Measurements from ENCODE around the gene PARD6G.
A peak's percentile ranks its signal among the peaks of the same experiment; 100 is the strongest.

PARD6G gene

DNA sequence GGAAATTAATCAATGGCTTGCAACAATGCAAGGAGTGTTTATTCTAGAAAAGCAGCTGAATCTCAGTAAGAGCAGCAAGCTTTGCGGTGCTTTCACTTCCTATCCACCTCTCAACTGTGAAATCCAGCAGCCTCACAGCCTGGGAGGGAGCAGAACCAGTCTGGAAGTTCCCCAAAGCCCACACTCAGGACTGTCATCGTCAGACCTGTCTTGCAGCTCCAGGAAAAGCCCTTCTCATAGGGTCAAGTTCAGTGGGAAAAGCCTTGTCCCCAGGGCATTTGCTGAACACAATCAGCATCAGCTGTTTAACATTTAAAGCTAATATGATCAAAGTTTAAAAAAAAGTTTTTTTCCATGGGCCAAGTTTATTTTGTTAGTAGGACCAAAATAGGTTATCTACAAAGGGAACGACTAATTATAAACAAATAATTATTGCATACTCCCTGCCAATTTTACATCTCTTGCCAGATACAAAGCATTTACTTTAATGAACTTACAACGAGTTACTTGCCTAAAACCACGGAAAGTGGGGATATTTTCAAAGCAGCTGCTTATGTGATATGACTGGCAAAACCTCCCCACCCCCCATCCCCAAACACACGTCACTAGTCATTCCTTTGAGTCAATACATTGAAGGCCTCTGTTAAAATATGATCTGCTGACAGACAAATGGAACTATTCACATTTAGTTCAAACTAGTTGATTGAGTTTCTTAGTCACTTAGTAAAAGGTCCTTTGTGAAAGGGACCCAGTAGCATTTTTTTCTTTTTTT is 36.8 kb downstream of the PARD6G start:
- peak; percentile 28 for DNase-seq

DNA sequence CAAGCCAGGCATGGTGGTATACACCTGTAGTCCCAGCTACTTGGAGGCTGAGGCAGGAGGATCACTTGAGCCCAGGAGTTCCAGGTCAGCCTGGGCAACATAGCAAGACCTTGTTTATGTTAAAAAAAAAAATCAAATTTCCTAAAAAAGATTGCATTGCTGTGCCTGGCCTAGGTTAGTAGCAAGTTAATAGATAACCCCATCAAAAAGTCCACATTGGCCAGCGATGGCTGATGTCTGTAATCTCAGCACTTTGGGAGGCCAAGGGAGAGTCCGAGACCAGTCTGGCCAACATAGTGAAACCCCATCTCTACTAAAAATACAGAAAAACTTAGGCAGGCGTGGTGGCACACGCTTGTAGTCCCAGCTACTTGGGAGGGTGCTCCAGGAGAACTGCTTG is 38.7 kb downstream of the PARD6G start:
- no peak for DNase-seq

DNA sequence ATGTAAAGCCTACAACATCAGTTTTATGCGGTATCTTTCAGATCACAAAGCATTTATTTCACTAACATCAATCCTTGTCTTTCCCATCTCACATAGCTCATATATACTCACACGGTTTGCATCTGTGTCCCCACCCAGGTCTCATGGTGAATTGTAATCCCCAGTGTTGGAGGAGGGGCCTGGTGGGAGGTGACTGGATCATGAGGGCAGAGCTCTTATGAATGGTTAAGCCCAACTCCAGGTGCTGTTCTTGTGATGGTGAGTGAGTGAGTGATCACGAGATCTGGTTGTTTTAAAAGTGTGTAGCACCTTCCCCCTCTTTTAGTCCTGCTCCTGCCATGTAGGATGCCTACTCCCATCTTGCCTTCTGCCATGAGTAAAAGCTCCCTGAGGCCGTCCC is 42.0 kb downstream of the PARD6G start:
- DNase-seq: no peak

DNA sequence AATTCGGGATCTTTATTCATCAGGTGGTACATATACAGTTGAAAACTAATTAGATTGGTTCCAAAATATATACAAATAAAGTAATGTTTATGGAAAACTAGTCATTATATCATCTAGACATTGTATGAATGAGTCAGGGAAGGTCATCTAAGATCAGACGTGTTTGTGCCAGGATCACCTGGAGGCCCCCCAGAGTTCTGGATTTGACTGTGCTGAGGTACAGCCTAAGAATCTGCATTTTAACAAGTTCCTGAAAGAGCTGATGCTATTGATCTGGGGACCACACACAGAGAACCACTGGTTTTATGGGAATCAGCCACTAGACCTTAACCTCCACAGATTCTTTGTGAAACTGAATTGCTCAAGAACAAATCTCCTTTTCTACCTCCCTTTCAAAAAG is 43.2 kb downstream of the PARD6G start:
- no peak for DNase-seq

DNA sequence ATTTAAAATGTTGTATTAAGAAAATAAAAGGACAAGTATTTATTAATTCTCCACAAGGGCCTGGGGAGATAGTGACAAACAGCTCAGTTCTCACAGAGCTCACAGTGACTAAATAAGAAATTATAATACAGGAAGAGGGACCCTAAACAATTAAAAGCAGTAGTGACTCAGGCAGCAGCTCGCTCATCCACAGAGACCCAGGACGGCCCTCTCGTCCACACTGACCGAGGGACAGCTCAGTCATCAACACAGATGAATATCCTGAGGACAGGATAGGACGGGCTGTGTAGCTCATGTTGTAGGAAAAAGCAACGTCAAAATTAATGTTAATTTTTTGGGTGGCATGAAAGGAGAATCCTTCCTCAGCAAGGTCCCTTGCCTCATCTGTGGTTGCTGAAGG is 44.1 kb downstream of the PARD6G start:
- no peak for DNase-seq

DNA sequence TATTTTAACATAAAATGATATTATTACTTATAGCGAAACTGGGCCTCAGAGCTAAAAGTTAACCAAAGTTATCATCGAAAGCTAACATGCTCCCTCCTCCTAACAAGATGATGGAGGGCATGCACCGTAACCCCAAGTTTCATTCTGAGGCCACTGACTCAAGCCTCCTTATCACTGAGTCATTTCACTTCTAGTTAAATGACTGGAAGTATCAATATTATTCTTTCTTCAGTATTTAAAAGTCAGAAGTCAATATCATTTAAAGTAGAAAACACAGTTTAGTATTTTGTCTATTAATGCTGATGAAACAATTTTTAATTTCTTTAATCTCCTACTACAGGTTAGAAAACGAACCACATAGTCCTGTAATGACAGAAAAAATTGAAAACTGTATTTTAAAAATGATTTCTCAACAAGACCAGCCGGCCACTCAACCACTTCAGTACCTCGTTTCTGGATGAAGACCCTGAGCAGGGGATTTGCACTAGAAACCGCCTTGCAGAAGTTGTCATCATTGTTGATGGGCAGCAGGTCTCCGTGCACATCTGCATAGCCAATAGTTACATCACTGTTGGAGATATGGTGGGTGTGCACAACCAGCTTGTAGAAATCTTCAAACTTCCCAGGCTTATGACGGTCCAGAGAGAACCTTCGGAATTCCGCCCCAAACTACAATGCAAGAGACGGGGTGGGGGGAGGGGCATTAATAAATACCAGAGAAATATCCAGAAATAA is 44.9 kb downstream of the PARD6G start:
- no peak for DNase-seq

DNA sequence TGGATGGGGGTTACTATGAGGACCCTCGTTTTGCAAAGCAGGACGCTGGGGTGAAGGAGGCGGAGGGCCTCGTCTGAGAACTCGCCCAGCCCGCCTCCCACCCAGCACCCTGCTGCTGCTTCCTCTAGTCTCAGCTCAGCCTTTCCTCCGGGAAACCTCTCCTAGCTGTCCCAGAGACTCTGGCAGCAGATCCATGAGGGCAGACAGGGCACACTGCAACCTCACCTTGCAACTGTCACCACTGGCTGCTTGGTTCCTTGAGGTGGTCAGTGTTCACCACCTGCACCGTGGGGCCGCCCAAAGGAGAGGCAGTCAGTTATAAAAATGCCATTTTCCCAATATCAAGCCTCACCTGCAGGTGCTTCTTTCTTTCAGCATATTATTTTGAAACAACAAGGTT is 45.6 kb downstream of the PARD6G start:
- DNase-seq: no peak

DNA sequence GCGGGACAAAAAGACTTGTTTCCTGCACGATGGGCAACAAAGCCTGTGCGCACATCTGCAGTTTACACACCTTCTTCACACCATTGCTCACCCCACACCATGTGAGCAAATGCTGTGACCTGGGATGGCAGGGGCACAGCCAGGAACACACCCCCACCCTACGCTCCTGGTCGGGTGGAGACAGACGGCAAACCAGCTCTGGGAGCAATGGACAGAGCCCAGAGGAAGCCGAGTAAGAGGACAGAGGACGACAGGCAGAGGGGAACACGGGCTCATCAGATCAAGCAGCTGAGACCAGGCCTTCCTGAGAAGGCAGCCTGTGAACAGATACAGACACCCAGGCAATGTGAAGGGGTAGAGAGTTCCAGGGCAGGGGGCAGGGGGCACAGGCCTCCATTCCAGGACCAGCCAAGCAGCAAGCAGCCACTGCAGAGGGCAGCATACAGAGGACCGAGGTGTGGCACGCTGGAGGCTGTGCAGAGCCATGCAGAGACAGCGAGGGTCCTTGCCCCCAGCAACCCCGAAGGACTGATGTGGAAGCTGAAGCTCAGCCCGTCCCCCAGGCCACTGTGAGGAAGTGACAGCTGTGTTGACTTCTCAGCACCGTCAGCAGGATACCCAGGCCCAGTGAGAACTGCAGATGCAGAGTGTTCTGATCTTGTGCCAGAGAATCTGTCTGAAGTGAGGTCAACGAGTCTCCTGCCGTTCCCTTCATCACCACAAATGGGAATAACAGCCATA is 46.2 kb downstream of the PARD6G start:
- DNase-seq: peak; percentile 11

DNA sequence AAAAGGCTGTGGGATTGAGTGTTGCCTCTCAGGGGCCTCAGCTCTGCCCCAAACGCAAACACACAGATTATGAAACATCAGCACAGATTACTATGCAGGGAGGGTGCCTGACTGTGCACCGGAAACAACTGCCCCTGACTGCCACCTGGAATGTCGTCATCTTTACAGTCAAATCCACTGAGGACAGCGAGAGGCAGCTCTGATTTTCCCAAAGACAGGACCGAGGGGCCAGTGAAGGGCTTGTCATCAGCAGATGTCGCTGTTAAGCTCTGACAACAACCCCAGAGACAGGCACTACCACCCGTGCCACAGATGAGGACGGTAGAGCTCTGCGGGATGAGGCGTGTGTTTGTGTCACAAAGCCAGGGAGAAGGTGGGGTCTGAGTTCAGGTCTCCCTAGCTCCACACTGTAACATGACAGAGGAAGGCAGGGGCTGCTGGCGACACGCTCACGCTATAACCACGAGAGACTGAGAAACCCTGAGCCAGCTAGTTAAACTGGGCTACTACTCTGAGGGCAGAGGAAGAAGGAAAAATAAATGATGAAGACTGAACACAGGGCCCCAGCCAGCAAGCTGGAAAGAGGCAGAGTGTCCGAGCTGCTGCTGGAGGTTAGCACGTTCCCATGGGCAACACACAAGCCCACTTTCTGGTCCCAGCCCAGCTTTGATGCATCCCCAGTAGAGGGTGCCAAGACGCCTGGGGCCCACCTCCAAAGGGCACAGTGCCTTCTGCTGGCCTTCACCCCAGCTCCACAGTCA is 47.0 kb downstream of the PARD6G start:
- DNase-seq: peak; percentile 12

DNA sequence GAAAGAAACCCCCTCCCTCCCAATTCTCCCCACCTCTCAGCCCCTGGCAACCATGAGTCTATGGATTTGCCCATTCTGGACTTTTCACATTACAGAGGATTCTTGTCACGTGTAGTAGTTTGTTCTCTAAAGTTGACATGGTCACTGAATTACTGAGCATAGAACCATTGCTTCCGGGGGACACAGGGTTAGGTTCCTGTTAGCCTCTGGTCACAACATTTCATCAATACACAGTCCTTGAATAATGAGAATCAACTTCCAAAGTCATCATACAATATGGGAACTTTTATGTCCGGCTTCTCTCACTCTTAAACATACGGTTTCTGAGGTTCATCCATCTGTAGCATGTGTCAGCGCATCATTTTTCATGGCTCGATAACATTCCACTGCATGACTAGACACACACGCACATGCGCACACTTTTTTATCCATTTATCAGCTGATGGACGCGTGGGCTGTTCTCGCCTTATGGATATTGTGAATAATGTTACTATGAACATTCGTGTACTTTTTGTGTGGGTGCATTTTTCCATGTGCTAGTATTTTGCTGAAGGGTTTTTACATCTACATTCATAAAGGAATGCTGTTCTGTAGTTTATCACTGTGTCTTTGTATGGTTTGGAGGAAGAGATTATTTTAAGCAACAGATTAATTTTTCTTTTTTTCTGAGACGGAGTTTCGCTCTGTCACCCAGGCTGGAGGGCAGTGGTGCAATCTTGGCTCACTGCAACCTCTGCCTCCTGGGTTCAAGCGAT is 48.1 kb downstream of the PARD6G start:
- no peak for DNase-seq

DNA sequence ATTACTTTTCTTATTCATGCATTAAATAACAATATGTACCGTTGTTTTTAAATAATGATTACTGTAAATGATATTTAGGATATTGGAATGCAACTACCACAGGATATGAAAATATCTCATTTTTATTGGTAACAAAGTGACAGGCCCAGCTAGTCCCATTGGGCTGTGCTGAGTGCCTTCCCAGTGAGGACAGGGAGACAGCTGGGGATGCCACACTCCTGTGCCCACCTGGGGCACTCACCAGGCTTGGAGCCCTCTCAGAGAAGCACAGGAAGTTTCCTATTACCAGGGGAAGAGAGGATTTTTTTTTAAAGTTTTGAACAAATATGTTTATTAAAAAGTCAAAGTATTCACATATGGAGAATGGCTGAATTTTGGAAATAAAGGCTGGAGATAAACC is 48.9 kb downstream of the PARD6G start:
- DNase-seq: no peak

DNA sequence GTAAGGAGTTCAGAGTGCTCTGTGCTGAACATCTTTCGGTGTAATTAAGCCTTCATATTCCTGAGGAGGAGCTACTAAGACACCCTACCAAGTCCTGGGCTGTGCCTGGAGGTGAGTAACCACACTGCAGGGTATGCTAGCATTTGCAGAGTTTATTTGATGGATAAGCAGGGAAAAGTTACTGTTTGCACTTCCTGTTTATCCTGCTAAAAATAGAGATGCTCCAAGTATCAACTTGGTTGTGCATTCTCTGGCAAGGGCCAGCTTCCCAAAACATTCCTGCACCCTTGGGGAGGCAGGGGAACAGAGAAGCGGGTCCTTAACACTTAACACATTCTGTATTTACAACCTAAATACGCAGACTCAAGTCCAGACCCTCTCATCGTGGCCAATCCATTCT is 49.8 kb downstream of the PARD6G start:
- DNase-seq: no peak

DNA sequence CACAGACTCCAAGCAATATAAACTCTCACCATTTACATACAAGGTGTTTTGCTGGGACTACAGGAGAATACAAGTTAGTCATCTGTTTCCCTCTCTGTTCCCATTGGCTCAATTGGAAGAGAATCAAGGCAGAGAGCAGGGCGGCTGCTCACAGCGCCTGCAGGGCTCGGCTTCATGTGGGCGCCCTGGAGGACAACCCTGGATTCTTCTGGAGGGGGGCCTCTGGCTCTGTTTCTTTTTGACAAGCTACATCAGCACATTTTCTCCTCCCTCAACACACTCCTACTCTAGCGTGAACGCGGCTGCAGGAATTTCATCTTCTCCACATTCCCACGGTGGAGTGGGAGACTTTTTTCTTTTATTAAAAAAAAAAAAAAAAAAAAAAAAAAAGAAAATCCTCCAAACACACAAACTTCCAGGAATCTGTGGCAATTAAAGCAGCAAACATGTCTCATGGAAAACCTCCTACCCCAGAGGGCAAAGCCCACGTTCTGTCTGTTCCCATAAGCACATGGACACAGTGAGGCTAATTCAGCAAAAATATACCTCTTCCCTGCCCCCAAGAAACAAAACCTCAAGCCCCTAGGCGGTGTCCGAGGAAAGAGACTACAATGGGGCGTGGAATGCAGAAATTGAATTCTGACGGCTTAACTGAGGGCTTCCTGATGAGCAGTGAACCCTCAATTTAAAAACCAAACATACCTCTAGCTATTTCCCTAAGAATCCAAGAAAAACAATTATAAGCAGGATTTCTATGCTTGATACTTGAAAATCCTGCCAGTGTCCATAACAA is 50.6 kb downstream of the PARD6G start:
- DNase-seq: peak; percentile 45

DNA sequence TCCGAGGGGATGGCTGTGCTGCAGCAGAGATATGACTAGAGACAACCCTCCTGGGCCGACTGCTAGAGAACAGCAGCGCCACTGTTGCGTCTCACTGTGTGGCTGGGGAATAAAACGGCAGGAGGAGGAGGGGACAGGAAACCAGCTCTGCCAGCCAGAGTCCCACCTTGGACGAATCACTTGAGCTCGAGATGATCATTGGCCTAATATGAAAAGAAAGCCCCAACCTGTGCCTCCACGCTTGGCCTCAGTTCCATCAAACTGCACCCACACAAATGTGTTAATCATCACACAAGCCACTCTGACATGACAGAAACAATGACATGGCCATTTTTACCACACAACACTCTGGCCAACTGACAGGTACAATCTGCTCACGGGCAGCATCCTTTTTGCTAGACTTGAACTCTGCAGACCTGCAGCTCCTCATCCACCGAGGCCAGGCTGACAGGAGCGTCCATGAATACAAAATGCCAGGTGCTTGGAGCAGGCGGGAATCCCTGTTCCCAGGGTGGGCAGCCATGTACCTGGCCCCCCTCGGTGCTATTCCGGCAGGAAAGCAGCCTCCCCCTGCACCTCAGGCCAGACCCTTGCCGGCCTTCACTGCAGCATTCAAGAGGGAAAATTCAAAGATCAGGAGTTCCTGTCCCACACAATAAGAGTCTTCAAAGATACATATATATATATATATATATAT is 52.3 kb downstream of the PARD6G start:
- DNase-seq: no peak

DNA sequence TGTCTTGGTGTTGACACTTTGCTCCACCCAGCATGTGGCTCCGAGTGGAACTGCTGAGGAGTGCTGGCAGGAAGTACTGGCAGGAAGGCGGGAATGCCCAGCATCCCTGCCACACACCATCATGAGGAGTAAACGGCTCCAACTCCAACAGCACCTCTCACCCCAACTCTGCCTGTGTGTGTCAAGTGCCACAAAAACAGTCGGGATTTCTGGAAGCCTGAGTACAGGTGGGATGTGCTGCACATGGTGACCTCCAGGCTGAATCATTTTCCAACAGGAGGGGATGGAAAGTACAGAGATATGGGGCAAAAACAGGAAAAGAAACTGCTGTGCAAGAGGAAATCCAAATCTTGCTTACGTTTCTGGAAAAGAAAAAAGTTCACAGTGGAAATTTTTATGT is 53.6 kb downstream of the PARD6G start:
- DNase-seq: no peak

DNA sequence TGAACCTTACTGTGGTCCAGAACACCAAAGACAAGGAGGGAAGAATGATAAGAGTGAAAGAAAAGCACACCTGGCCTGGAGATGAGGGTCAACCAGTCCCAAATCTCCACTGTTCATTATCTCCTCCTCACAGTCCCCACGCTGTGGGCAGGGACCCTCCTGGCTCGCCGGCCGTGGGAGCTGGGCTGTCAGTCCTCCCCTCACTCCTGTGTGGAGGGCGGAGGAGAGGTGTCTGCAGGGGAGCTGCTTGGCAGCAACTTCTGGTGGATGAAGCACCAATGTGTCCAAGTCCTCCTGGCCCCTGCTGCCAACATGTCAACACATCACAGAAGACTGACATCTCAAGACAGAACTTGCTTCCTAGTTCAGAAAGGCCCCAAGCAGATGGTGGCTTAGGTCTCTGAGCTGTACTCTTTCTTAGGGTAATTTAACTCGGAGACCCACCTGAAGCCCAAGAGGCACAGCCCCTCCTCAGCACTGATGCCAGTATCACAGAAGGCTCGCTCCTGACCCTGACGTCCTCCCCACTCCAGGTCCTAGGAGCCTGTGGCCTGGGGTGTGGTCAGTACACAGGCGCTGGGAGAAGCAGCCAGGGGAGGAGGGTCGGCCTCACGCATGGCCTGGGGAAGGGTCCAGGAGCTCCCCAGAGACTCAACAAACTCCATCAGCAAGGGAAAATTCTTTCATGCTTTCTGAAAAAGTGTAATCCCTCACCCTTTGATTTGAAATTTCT is 54.5 kb downstream of the PARD6G start:
- no peak for DNase-seq

DNA sequence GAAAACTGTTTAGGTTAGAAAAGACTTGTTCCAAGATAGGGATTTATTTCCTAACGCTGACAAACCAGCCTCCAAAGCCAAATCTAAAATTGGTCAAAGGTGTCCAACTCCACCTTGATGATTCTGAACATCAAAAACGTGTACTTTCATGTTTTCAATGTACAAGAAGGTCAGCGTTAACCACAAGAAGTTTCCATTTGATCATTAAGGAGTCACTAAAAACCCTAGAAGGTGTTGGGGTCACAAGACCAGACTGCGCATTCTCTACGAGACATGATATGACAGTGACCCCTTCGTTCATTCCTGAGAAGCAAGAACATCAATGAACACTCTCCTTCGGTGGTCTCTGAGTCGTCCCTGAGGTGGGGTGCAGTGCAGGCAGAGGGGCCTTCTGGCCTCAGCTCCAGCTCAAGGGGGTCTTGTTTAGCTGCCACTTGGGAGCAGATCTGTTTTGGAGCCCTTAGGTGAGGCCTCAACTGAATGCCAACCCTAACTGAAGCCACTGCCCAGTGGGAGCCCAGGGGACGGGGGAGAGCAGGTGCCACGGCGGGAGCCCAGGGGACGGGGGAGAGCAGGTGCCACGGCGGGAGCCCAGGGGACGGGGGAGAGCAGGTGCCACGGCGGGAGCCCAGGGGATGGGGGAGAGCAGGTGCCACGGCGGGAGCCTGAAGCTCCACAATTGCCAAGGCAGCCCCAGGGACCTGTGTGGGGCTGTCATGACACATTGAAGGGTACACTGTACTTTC is 55.2 kb downstream of the PARD6G start:
- DNase-seq: no peak

DNA sequence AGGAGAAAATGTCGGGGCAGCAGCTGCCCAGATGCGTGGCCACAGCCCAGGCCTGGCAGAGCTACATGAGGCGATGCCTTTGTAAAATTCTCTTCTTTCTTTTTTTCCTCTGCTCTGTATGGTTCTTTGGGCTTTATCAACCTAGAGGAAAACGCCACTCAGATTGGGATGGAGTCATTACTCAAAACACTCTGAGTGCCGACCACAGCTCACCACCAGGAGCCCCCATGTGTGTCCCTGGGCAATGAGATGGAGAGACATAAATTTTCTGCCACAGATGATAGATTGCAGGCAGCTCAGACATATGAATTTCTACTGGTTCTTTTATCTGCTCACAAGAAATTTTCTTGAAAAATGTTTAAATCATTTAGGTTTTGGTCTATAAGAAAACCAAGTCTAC is 56.0 kb downstream of the PARD6G start:
- DNase-seq: no peak

DNA sequence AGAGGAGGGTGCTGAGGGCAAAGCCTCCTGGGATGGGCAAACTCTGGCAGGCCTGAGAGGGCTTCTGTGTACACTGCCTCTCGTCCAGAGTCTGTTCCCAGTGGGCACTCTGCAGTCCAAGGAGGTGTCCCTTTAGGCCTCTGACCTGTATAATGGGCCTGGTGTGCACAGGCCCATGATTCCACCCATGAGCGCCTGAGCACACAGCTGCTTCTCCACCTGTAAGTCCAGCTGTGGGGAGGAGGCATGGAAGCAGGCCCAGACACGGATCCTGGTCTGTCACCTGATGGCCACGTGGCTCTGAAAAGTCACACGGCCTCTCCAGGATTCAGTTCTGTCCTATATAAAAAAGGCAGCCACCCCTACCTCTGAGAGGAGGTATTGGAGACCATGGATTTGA is 57.0 kb downstream of the PARD6G start:
- DNase-seq: no peak
